GM13977 (cell line): Measurements from ENCODE around the gene EXOC2.

Experiments
- DNase-seq: peaks from one replicate; pipeline ENCODE4 v3.0.0; 2012; ENCODE audit warnings: low spot score
- CTCF ChIP-seq: IDR thresholded peaks from 2 replicates; pipeline ENCODE4 v1.5.1; 2012; ENCODE audit warnings: mild to moderate bottlenecking, control low read depth; ENCODE audit not compliant: insufficient read depth; ENCODE audit errors: extremely low read depth, missing control alignments
- in situ Hi-C: fragments of 300-500 bp; cut with MboI; formaldehyde crosslinking; loops from one replicate; pipeline ENCODE4 v1.12.0; 2022; ENCODE audit warnings: low sequenced_read_pairs, low pct_unique_long_range_greater_than_20kb, mixed read lengths, inconsistent platforms; ENCODE audit not compliant: unreplicated experiment

The EXOC2 gene

GRCh38 chr6:491233-491632 is 201.7 kb downstream of the EXOC2 start:
- no peak for DNase-seq
- no peak for TF ChIP-seq CTCF
- in situ Hi-C loops = no loop called here

DNA sequence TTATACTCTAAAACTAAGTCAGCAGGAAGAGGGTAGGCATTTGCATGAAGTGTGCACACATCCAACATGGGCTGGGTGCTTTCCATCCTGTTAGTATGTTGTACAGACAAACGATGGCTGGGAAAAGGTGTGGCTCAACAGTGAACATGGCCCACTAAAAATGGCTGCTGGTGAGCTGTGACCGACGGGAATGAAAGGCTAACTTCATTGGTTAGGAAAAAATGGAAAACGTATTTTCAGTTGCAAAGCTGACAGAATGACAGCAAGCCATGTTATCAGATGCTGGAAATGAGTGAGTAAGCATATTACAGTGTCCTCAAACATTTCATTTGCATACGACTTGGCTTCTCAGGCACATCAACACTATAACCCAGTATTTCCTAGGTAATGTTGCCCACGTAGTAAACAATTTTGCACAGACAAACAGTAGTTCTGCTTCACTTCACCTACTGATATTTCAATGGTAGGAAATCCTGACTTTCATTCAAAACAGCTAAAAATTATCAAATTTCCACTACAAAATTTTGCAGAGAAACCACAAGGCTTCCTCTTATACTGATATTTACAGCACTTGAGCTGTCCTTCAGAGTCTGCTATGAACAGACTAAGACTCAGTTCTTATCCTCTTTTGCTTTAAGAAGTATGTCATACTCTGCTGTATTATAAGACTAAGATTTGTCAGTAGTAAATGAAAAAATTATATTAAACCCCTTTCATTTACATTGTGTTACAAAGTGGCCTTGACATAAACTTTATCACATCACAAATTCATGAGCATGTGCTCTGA is 202.5 kb downstream of the EXOC2 start:
- no peak for DNase-seq

GRCh38 chr6:489762-490161 is 203.2 kb downstream of the EXOC2 start:
- DNase-seq = no peak
- TF ChIP-seq CTCF = no peak
- in situ Hi-C loops = loop anchor here (5.0 kb wide), 1 partner anchor 77 kb away; no protein-coding TSS in a partner anchor

More for the DNA sequence above, 202.5 kb downstream of the EXOC2 start:
- TF ChIP-seq CTCF = no peak
- in situ Hi-C loops = no loop called here

- in situ Hi-C loops = loop anchor here (5.0 kb wide), 1 partner anchor 77 kb away; no protein-coding TSS in a partner anchor
- TF ChIP-seq CTCF = no peak
- no peak for DNase-seq
Observed at GRCh38 chr6:489001-489400, 203.9 kb downstream of the EXOC2 start.

DNA sequence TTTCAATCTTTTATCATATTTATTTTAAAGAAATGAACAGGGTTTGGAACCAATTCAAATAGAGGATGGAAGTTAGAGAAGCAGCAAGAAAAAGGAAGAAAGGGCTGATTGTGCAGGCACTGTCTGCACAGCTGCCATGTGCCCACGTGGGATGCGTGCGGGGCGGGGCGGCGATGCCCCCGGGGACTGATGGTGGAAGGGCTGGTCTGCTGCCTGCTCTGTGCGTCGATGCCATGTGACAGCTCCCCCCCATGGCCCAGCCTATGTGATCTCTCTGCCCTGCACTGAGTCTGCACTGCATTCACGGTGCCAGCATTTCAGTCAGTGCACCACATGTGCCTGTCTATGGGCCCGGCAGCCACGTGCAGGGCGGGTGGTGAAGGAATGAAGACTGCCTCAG is 205.0 kb downstream of the EXOC2 start:
- in situ Hi-C loops = loop anchor here (5.0 kb wide), 1 partner anchor 76 kb away; no protein-coding TSS in a partner anchor
- TF ChIP-seq CTCF = no peak
- DNase-seq = no peak

GRCh38 chr6:485655-486170 is 207.2 kb downstream of the EXOC2 start:
- DNase-seq = no peak
- TF ChIP-seq CTCF = no peak
- in situ Hi-C loops = loop anchor here (5.0 kb wide), 1 partner anchor 73 kb away; no protein-coding TSS in a partner anchor
